Fibroblast of lung (primary cell): Measurements from ENCODE around the gene CIITA. TPM values are rescaled to one million over a fixed set of nuclear protein-coding genes. Genes with fewer than 3 reads are reported as not detected.

Experiments used
- DNase-seq, 2 donors: peaks; one replicate each; pipeline versions ENCODE4 v3.0.0 to v3.0.0-alpha.2; 2010; ENCODE audit warnings: low read depth in 2 of 2
- H2AFZ ChIP-seq: 2 replicates; pipeline ENCODE4 v1.5.1; 2012; ENCODE audit warnings: low read length, control low read depth, inconsistent platforms
- H3K27ac ChIP-seq: 2 replicates; pipeline ENCODE4 v1.5.1; 2011; ENCODE audit warnings: low read length, control low read depth; ENCODE audit not compliant: insufficient read depth
- H3K27me3 ChIP-seq: 2 replicates; pipeline ENCODE4 v1.5.1; 2011; ENCODE audit warnings: mild to moderate bottlenecking, low read length; ENCODE audit not compliant: control insufficient read depth, insufficient read depth
- H3K36me3 ChIP-seq: 2 replicates; pipeline ENCODE4 v1.5.1; 2011; ENCODE audit warnings: low read length; ENCODE audit not compliant: control insufficient read depth, insufficient read depth
- H3K4me1 ChIP-seq: 2 replicates; pipeline ENCODE4 v1.5.1; 2011; ENCODE audit warnings: low read length; ENCODE audit not compliant: control insufficient read depth, insufficient read depth; ENCODE audit errors: extremely low read depth
- H3K4me2 ChIP-seq: 2 replicates; pipeline ENCODE4 v1.5.1; 2011; ENCODE audit warnings: low read length, control low read depth; ENCODE audit not compliant: insufficient read depth; ENCODE audit errors: extremely low read depth
- H3K4me3 ChIP-seq, 4 experiments: fragments of 200-600 bp in 1 of 4; sonication (generic) in 1 of 4; replicated peaks in 1 of 4; 2 replicates each; pipeline ENCODE4 v1.5.1; 2011 to 2016; ENCODE audit warnings: low read length in 4 of 4, low read depth in 3 of 4, mild to moderate bottlenecking in 3 of 4, control low read depth in 2 of 4, inconsistent platforms in 1 of 4, mixed read lengths in 1 of 4; ENCODE audit not compliant: insufficient read depth in 1 of 4; ENCODE audit errors: control extremely low read depth in 1 of 4
- H3K79me2 ChIP-seq: 2 replicates; pipeline ENCODE4 v1.5.1; 2012; ENCODE audit warnings: mild to moderate bottlenecking, low read length, inconsistent platforms; ENCODE audit not compliant: control insufficient read depth, insufficient read depth
- H3K9ac ChIP-seq: 2 replicates; pipeline ENCODE4 v1.5.1; 2011; ENCODE audit warnings: mild to moderate bottlenecking, low read length, control low read depth; ENCODE audit not compliant: insufficient read depth
- H3K9me3 ChIP-seq: 2 replicates; pipeline ENCODE4 v1.5.1; 2012; ENCODE audit warnings: low read depth, low read length; ENCODE audit not compliant: control insufficient read depth, insufficient read depth
- H4K20me1 ChIP-seq: 2 replicates; pipeline ENCODE4 v1.5.1; 2011; ENCODE audit warnings: low read length; ENCODE audit not compliant: control insufficient read depth, insufficient read depth; ENCODE audit errors: extremely low read depth
- EZH2 ChIP-seq: IDR thresholded peaks from 2 replicates; pipeline ENCODE4 v1.5.1; 2012; ENCODE audit warnings: low read length, control low read depth, mild to moderate bottlenecking; ENCODE audit errors: missing control alignments
- polyA plus RNA-seq, 2 donors: library from polyadenylated mRNA; depleted of rRNA in 1 of 2; stranded (reverse) in 1 of 2; unstranded in 1 of 2; fragments of >200 nt; gene quantifications; 2 replicates each; pipeline ENCODE4 v1.2.1, GENCODE V29; 2011 to 2012; ENCODE audit warnings: missing spikeins in 1 of 2
- total RNA-seq: library from RNA; depleted of rRNA; stranded (reverse); fragments of >200 nt; gene quantifications from 2 replicates; pipeline ENCODE4 v1.2.1, GENCODE V29; 2014
- TF ChIP-seq, protein P1 (sequence below), 2 donors: IDR thresholded peaks in 1 of 2; conservative IDR thresholded peaks in 1 of 2; 1 replicate in 1 of 2; 2 replicates in 1 of 2; pipeline ENCODE4 v1.5.1; 2011 to 2012; ENCODE audit warnings: low read length in 2 of 2, control low read depth in 1 of 2, inconsistent platforms in 1 of 2, low read depth in 1 of 2, mild to moderate bottlenecking in 1 of 2

CIITA gene
- total and polyA plus RNA-seq, 2 donors (not counting 1 experiment from before 2014, with no cell fraction given): 0.27 to 0.66 TPM

DNA sequence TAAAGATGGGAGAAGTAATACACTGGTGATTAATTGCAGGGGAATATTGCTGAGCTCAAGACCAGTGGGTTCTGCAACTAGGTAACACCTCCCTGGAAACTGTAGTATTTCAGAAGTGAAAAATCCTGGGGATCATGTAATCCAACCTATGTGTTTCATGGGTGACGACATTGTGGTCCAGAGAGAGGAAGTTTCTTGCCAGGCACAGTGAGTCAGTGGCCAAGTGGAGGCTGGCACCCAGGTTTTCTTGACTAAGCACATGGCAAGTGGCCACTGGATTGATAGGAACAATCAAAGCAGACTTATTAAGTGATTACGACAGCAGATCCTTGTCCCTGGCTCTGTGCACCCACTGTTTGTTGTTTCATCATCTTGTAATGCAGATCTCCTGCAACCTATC lies 14.6 kb upstream of the CIITA start:
- Histone ChIP-seq H3K9me3 (no peaks in the 10 kb centered on the region), H3K36me3 (no peaks in the 10 kb centered on the region), H3K79me2 (no peaks in the 10 kb centered on the region), H2AFZ (no peak overlapping the region), H4K20me1 (no peaks in the 10 kb centered on the region), H3K27me3 (no peaks in the 10 kb centered on the region), H3K9ac (no peak overlapping the region), H3K27ac (no peak overlapping the region), H3K4me3 (no peak overlapping the region), H3K4me2 (no peak overlapping the region), H3K4me1 (no peaks in the 10 kb centered on the region)
- TF ChIP-seq EZH2: no peak
- TF ChIP-seq, protein P1, sequence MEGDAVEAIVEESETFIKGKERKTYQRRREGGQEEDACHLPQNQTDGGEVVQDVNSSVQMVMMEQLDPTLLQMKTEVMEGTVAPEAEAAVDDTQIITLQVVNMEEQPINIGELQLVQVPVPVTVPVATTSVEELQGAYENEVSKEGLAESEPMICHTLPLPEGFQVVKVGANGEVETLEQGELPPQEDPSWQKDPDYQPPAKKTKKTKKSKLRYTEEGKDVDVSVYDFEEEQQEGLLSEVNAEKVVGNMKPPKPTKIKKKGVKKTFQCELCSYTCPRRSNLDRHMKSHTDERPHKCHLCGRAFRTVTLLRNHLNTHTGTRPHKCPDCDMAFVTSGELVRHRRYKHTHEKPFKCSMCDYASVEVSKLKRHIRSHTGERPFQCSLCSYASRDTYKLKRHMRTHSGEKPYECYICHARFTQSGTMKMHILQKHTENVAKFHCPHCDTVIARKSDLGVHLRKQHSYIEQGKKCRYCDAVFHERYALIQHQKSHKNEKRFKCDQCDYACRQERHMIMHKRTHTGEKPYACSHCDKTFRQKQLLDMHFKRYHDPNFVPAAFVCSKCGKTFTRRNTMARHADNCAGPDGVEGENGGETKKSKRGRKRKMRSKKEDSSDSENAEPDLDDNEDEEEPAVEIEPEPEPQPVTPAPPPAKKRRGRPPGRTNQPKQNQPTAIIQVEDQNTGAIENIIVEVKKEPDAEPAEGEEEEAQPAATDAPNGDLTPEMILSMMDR (conservative IDR thresholded peaks at IDR 0.05 in 1 of 2, IDR thresholded peaks at IDR 0.05 in 1 of 2; ENCODE audit: low read depth in 1 of 2, low read length in 2 of 2): no peak
- peak; percentile 73 to 92 for DNase-seq

DNA sequence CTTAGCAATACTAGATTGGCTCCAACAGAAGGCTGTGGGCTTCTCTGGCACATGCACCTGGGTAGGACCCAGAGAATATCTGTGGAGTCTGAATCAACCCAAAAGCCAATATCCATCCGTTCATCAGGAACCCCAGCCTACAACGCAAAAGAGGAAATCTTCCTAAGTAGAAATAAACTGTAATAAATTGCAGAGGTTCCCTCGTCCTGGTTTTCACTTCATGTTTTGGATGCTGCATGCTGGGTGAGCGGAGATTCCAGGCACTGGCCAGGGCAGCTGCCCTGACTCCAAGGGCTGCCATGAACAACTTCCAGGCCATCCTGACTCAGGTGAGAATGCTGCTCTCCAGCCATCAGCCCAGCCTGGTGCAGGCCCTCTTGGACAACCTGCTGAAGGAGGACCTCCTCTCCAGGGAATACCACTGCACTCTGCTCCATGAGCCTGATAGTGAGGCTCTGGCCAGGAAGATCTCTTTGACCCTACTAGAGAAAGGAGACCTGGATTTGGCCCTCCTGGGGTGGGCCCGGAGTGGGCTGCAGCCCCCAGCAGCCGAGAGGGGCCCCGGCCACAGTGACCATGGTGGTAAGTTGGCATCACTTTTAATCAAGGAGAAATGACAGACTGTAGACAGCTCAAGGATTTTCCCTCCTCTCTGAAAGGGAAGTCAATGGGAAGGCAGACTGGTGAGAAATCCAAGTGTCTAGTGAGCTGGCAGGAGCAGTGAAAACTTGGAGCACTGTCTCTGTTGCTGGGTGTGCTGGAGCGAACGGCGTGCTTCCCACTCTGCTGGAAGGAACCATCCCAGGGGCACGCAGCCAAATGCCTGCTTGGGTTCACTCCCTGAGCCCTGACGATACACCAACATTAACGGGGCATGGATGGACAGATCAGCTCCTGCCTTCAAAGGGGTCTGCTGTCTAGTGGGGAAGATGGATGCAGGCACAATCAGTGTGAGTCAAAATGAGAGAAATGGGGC lies 10.7 kb upstream of the CIITA start:
- no peak overlapping the region for H3K9ac ChIP-seq
- no peak overlapping the region for H3K4me3 ChIP-seq
- no peak overlapping the region for H3K27ac ChIP-seq
- no peak overlapping the region for H3K4me2 ChIP-seq
- no peak overlapping the region for H2AFZ ChIP-seq
- H3K36me3 ChIP-seq: no peaks in the 10 kb centered on the region
- peak in 1 of 2 donors; percentile 17 for DNase-seq
- no peaks in the 10 kb centered on the region for H3K79me2 ChIP-seq
- H4K20me1 ChIP-seq: no peaks in the 10 kb centered on the region
- H3K9me3 ChIP-seq: no peaks in the 10 kb centered on the region
- peaks cover 6% of the 10 kb centered on the region for H3K4me1 ChIP-seq
- no peaks in the 10 kb centered on the region for H3K27me3 ChIP-seq
- TF ChIP-seq, protein P1 (conservative IDR thresholded peaks at IDR 0.05 in 1 of 2, IDR thresholded peaks at IDR 0.05 in 1 of 2; ENCODE audit: low read depth in 1 of 2, low read length in 2 of 2): no peak
- no peak for TF ChIP-seq EZH2

DNA sequence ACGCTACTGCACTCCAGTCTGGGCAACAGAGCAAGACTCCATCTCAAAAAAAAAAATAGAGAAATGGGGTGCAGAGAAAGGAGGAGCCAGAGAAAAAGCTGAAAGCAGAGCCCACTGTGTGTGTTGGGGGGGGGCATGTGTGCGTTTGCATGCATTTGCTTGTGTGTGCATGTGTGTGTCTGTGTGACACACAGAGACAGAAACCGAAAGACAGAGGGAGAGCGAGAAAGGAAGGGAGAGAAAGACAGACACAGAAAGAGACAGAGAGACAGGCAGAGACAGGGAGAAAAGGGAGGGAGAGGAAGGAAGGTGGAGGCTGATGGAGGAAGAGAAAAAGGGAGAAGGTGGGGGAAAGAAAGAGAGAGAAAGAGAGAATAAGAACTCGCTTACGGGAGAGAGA lies 9.8 kb upstream of the CIITA start:
- H3K9me3 ChIP-seq: no peaks in the 10 kb centered on the region
- peaks cover 10% of the 10 kb centered on the region for H3K4me1 ChIP-seq
- no peaks in the 10 kb centered on the region for H4K20me1 ChIP-seq
- H3K36me3 ChIP-seq: no peaks in the 10 kb centered on the region
- H3K27me3 ChIP-seq: no peaks in the 10 kb centered on the region
- no peak overlapping the region for H3K27ac ChIP-seq
- no peak overlapping the region for H3K4me3 ChIP-seq
- TF ChIP-seq EZH2: no peak
- TF ChIP-seq, protein P1 (conservative IDR thresholded peaks at IDR 0.05 in 1 of 2, IDR thresholded peaks at IDR 0.05 in 1 of 2; ENCODE audit: low read depth in 1 of 2, low read length in 2 of 2): no peak
- H2AFZ ChIP-seq: no peak overlapping the region
- no peak overlapping the region for H3K9ac ChIP-seq
- DNase-seq: no peak
- H3K4me2 ChIP-seq: no peak overlapping the region
- H3K79me2 ChIP-seq: no peaks in the 10 kb centered on the region
